Measurements from ENCODE around the gene SLC48A1. TPM values are rescaled to one million over a fixed set of nuclear protein-coding genes. Genes with fewer than 3 reads are reported as not detected.

Gene SLC48A1
- total and polyA plus RNA-seq, 7 donors = 12.7 to 28.7 (median 23.5) TPM

- TF ChIP-seq CTCF (IDR thresholded peaks at IDR 0.05) = no peak
- peaks cover 0 to 25% of the 10 kb centered on the region in 2 donors for H3K36me3 ChIP-seq (ENCODE audit: insufficient read depth in 1 of 2, low read depth in 1 of 2)
- ATAC-seq (no peak), DNase-seq (peak in 1 of 2 donors; percentile 49)
- 66 to 72% (median 66%) methylated on average over 6 to 7 of the region's 7 CpGs for WGBS, 3 donors
- peaks cover 78% of the 10 kb centered on the region for H3K4me1 ChIP-seq
- H3K27me3 ChIP-seq (ENCODE audit: insufficient read depth in 3 of 3, low read length in 2 of 3) = no peaks in the 10 kb centered on the region
- intact Hi-C loops (cut with DNase I) = no loop called here
- H3K27ac ChIP-seq = peak overlapping the region; percentile 30
- no peak overlapping the region for H3K4me3 ChIP-seq
- H3K9me3 ChIP-seq = no peaks in the 10 kb centered on the region
Observed at GRCh38 chr12:47801170-47801903, 28.3 kb downstream of the SLC48A1 start.

GRCh38 chr12:47801904-47802246 lies 28.8 kb downstream of the SLC48A1 start:
- H3K36me3 ChIP-seq (ENCODE audit: insufficient read depth in 1 of 2, low read depth in 1 of 2) = peaks cover 0 to 19% of the 10 kb centered on the region in 2 donors
- WGBS, 3 donors = 61 to 67% (median 62%) methylated on average over 9 of the region's 9 CpGs
- no peaks in the 10 kb centered on the region for H3K27me3 ChIP-seq (ENCODE audit: insufficient read depth in 3 of 3, low read length in 2 of 3)
- DNase-seq (no peak), ATAC-seq (no peak)
- H3K9me3 ChIP-seq = no peaks in the 10 kb centered on the region
- H3K27ac ChIP-seq = peak overlapping the region; percentile 33
- peaks cover 83% of the 10 kb centered on the region for H3K4me1 ChIP-seq
- H3K4me3 ChIP-seq = no peak overlapping the region
- no peak for TF ChIP-seq CTCF (IDR thresholded peaks at IDR 0.05)
- intact Hi-C loops (cut with DNase I) = no loop called here

- H3K36me3 ChIP-seq (ENCODE audit: insufficient read depth in 1 of 2, low read depth in 1 of 2) = peaks cover 0 to 15% of the 10 kb centered on the region in 2 donors
- H3K4me3 ChIP-seq = no peak overlapping the region
- H3K27me3 ChIP-seq (ENCODE audit: insufficient read depth in 3 of 3, low read length in 2 of 3) = no peaks in the 10 kb centered on the region
- ATAC-seq (no peak), DNase-seq (no peak)
- 36 to 54% (median 42%) methylated on average over 3 to 5 of the region's 5 CpGs for WGBS, 3 donors
- no peaks in the 10 kb centered on the region for H3K9me3 ChIP-seq
- intact Hi-C loops (cut with DNase I) = no loop called here
- H3K4me1 ChIP-seq = peaks cover 88% of the 10 kb centered on the region
- peak overlapping the region; percentile 33 for H3K27ac ChIP-seq
- no peak for TF ChIP-seq CTCF (IDR thresholded peaks at IDR 0.05)
Observed at GRCh38 chr12:47802312-47802711, 29.3 kb downstream of the SLC48A1 start.

- peaks cover 98% of the 10 kb centered on the region for H3K4me1 ChIP-seq
- intact Hi-C loops (cut with DNase I) = no loop called here
- H3K27me3 ChIP-seq (ENCODE audit: insufficient read depth in 3 of 3, low read length in 2 of 3) = no peaks in the 10 kb centered on the region
- ATAC-seq = no peak
- H3K9me3 ChIP-seq = no peaks in the 10 kb centered on the region
- no peak for DNase-seq
- no peak overlapping the region for H3K4me3 ChIP-seq
- H3K36me3 ChIP-seq (ENCODE audit: insufficient read depth in 1 of 2, low read depth in 1 of 2) = peaks cover 0 to 7% of the 10 kb centered on the region in 2 donors
- H3K27ac ChIP-seq = peak overlapping the region; percentile 23
- WGBS, 3 donors = 73 to 75% (median 74%) methylated on average over 12 of the region's 12 CpGs
- no peak for TF ChIP-seq CTCF (IDR thresholded peaks at IDR 0.05)
Observed at GRCh38 chr12:47803191-47803875, 30.3 kb downstream of the SLC48A1 start.

Data from psoas muscle (tissue), 8 donors.